Renal cortex interstitium (tissue), 11 donors: Measurements from ENCODE around the gene DLEC1. TPM values are rescaled to one million over a fixed set of nuclear protein-coding genes. Genes with fewer than 3 reads are reported as not detected.

Experiments
- DNase-seq, 11 donors: peaks; one replicate each; pipeline ENCODE4 v3.0.0-alpha.2; 2013; ENCODE audit warnings: low read depth in 9 of 11, low spot score in 4 of 11; ENCODE audit errors: extremely low read depth in 1 of 11
- polyA plus RNA-seq, 3 donors: library from polyadenylated mRNA; unstranded; fragments of 120-200 nt; gene quantifications; one replicate each; pipeline ENCODE4 v1.2.1, GENCODE V29; 2013; ENCODE audit not compliant: insufficient read length in 3 of 3

DLEC1 gene
- polyA plus RNA-seq, 3 donors: 0.48 to 1.5 (median 0.82) TPM

DNA sequence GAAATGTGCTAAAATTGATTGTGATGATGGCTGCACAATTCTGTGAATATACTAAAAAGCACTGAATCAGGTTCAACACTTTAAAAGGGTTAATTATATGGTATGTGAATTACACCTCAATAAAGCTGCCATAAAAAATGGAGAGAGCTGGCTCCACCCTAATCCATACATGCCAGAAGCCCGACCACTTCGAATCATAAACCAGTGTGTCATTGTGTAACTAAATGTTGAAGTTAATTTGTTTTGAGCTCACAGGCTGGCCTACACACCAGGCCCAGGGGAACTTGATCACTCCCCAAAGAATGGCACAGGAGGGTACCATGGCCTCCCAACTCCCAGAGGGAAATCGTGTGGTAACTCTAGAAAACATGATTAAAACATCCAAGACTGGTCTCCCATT, 23.5 kb upstream of the DLEC1 start:
- no peak for DNase-seq

DNA sequence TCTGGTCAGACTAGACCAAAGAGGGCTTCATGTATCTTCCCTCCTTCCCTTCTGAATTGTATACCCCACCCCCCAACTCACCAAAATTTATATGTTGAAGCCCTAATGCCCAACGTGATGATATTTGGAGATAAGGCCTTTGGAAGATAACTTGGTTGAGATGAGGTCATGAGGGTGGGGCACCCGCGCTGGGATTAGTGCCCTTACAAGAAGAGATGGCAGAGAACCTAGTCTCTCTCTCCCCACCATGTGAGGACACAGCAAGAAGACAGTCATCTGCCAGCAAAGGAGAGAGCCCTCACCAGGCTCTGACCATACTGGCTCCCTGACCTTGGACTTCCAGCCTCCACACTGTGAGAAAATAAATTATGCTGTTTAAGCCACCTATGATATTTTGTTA, 23.0 kb upstream of the DLEC1 start:
- no peak for DNase-seq

DNA sequence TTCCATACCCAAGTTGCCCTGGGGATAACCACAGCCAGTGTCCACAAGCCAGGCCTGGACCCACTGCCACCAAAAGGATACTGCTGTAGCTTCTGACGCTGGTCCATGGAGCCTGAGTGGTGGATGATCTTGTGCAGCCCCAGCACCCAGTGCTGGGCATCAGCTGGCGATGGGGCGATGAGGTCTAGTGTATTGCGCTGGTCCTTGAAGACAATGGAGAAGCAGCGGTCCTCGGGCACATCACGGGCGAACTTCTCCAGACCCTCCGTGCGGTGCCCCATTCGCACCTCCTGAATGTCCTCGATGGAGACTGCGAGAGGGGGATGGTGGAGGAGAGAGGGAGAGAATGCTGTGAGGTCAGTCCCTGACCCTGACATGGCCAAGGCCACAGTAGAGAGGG, 22.6 kb upstream of the DLEC1 start:
- DNase-seq: no peak

DNA sequence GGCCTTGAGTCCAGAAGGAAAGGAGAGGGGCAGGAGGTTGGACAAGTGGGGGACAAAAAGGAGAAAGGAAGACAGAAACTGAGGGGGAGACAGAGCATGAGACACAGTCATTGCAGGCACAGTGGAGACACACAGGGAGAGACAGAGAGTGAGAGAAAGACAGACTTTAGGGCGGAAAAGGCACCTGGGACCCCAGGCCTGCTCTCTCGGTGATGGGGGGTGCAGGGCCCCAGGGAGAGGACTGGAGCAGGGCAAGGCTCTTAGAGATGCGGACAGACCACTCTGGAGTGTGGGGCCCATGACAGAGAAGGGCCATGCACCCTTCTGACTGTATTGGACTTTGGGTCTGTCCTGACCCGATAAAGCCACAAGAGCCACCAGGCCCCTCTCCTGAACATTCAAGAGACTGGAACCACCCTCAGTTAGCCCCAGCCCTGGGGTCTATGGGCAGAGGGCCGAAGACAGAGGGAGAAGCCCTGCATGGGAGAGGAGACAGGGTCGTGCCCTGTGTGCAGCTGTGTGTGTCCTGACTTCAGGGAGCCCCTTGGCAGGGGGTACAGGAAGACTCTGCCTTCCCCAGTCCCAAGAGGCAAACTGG, 22.1 kb upstream of the DLEC1 start:
- DNase-seq: no peak

DNA sequence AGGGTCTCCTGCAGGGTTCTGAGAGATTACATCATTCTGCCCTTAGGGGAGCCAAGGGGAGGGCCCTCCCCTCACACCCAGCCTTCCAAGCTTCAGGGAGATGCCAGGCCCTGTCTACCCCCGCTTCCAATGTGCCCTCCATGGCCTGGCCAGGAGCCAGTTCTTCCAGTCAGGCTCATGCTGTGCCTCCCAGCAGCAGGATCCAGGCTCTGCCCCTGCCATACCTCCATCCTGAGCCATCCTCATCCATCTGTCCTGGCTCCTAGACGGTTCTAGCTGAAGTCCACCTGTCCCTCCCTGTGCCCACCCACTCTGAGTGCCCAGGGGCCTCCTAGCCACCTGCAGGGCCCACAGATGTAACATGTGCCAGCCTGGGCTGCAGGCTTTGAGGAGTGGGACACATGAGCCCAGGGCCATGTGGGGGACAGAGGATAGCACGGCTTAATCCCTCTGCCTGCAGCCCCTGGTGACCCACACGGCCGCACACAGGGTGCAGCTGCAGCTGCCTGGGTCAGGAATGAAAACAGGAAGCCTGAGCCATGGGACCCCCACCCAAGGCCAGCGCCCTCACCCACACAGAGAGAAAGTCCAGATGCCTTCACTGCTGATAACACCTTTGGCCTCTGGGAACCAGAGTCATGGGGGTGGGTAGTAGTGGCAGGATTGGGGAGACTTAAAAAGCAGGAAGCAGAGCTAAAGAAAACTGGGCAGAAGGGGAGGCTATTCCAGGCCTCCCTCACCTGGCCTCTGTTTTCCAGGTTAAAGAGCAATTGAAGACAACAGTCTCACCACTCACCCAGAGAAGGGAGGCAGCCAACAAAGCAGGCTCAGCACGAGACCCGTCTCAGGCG, 21.3 kb upstream of the DLEC1 start:
- no peak for DNase-seq

DNA sequence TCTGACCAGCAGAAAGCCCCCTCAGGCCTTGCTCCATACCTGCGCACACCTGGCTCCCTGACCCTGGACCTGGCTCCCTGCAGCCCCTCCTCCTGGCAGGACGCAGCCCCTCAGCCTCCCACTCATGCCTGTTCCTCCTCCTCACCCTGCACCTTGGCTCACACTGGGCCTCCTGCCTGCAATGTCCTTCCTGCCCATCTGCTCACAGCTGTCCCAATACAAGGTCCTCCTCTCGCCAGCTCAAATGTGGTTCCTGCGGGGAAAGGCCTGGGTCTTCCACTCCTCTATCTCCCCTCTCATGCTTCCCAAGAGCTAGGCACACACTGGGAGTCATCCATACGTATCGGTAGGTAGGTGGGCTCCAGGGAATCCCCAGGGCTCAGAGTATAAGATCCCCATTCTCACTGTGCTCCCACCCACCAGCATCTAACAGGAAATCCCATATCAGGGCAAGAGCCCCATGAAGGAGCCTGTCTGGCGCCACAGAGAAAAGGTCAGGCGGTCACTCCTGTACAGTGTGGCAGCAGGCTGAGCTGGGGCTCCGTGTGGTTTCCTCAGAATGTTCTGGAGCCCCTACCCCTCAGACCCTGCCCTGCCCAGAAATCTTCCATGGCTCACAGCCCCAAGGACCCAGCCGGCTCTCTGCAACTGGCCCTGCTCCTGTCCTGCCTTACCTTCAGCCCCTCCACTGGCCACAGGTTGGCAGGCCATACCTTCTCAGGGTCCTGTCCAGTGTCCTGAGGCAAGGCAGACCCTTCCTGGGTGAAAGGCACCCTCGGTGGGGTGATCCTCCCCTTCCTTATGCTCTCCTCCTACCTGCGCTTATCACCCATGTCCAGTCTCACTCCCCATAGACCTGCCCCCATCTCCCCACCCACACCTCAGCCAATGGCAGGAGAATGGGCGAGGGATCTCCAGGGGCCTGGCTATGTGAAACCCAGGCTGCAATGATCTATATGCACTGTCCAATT, 20.4 kb upstream of the DLEC1 start:
- DNase-seq: no peak

DNA sequence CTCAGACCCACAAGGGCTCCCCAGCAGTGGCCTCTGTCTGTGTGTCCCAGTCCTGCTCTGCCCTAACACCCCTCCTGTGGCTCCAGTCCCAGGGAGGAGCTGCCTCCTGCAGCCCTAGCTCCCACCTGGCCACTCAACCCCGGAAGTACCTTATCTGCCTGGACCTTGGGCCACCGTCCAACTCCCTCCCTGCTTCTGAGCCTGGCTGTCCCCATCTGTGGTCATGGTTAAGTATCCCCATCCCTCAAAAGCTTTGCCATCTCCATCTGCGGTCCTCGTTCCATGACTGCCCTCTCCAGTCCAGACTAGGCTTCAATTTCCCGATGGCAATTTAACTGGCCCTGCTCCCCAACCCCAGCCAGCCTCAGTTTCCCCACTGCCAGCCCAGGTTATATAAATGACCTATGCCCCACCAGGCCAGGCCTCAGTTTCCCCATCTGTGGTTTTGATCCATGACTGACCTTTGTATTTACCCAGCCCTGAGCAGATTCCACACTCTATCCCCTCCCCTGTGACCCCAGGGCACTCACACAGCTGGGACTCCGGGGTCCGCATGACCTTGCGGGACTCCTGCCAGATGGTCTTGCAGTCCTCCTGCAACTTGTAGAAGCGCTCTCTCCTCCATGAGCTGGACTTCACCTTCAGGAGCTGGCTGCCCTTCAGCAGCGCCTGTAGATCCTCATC, 19.2 kb upstream of the DLEC1 start:
- no peak for DNase-seq

DNA sequence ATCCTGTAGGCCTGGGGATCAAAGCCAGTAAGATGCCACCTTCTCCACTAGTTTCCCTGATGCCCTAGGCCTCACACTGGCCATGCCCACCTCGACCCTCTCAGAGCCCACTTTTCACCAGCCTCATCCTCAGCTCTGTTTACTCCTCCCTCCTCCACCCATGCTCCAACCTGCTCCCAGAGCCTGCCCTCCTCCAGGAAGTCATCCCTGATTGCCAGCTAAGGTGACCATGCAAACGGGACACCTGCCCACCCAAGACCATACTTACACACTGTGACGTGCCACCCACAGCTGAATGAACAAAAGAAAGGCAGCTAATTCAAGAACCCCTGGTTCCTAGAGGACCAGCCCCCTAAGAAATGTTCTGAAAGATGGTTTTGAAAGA, 18.7 kb upstream of the DLEC1 start:
- DNase-seq: no peak

DNA sequence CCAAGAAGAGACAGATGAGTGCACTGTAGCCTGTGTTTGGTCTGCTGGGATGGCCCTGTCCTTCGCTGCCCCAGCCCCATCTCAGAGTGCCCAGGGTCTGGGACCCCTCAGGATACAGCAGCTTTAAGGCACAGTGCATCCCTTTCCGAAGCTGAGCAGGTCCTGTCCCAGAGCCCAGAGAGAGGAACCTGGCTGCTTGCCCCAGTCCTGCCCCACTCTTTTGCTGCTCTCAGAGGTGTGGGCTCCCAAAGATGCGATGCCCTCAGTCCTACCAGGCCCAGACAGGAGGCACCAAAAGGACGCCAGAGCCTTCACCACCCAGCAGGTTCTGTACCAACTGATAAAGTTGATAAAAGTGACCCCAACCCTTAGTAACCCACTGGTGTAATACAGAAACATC, 17.8 kb upstream of the DLEC1 start:
- no peak for DNase-seq

DNA sequence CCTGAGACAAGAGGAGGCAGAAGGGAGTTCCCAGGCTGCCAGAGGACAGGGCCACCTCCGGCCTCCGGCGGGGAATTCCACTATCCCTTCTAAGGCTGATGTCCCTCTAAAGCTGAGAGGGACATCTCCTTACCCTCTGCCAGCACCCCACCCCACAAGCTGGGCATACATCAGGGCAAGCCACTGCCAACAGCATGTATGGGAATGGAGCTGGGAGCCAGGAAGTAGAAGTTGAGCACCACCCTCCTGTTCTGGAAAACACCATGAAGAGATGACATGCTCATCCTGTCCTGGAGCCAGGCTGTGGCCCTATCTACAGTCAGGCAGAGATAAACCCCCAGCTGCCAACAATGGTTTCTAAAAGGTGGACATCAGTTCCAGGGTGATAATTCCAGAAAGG, 16.7 kb upstream of the DLEC1 start:
- DNase-seq: no peak

DNA sequence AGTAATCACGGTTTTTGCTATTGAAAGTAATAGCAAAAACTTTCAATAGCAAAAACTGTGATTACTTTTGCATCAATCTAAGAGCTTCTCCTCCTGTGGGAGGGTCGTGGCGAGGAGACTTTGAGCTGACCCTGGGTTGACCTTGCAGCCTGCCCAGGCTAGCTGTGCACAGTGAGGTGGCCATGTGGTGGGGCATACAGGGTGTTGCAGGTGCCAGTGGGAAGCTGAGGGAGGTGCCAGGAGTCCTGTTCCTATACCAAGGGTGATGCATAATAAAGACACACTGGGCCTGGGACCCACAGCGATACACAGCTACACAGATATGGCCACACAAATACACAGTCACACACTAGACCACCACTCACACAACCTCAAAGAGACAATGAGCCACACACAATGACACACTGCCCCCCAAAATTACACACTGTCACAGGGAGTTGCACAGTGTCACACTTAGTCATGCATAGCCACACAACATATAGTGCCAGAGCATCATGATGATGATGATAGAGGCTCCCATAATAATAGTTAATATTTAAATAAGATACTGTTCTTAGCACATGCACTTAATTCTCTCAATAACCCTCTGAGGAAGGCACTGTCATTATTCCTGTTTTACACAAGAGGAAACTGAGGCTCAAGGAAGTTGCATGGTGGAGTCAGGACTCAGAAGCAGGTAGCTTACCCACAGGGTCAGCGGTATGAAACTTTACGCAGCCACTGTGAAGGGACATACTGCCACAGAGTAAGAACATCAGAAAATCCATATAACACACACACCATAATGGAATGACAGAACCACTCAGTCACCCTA, 15.9 kb upstream of the DLEC1 start:
- no peak for DNase-seq

DNA sequence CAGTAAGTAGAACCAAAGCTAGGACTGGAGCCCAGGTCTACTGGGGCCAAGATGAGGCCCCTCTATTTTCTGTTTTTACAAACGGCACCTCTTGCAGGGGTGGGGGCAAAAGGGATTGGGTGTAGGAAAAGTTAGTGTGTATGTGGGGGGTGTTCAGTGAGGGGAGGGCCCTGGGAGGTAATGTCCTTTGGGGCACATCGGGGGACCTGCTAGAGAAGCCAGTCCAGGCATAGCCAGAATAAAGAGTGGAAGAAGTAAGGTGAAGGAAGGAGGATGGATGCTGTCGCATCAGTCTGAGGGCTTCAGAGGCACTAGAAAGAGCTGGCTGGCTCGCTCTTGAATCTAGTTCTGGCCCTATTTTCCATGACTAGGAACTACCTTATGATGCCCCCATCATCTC, 12.2 kb upstream of the DLEC1 start:
- no peak for DNase-seq

DNA sequence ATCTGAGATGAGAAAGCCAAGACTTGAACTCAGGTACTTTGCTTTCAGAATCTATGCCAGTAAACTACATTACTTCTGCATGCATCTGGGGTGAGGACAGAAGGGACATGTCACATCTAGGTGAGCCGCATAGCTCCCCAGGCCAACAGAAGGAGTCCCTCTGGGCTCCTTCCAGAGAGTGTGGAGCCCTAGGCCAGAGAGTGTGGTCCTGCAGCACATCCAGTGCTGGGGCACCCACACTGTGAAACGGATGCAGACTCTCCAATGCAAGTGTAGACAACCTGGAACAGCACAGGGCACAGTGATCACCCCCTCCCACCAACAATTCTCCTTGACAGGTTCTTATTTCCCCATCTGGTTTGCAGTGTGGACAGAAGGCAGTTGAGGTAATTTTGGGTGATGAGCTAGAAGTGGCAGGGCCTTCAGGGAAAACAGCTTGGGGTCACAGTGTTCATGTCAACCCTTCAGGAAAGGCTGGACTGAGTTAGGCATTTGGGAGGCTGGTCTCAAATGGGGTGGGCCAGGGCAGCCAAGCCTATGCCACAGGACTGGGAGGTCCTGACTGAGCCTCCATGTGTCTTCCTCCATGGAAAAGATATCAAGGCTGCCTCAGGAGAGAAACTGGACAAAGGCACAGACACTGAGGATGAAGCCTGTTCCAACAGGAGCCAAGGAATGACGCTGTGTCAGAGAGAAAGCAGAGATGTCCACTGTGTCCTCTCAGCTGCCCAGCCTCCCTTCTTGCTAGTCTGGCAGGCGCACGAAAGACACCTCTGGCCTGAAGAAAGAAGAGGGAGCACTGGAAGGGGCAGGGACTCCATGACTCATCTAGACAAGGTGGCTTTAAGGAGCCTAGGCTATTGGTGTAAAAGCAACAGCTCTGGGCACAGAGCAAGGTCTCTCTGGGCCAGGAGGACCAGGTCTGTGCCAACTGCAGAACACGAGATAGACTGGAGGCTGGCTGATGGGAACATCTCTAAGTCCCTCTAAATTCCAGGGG, 11.2 kb upstream of the DLEC1 start:
- no peak for DNase-seq

DNA sequence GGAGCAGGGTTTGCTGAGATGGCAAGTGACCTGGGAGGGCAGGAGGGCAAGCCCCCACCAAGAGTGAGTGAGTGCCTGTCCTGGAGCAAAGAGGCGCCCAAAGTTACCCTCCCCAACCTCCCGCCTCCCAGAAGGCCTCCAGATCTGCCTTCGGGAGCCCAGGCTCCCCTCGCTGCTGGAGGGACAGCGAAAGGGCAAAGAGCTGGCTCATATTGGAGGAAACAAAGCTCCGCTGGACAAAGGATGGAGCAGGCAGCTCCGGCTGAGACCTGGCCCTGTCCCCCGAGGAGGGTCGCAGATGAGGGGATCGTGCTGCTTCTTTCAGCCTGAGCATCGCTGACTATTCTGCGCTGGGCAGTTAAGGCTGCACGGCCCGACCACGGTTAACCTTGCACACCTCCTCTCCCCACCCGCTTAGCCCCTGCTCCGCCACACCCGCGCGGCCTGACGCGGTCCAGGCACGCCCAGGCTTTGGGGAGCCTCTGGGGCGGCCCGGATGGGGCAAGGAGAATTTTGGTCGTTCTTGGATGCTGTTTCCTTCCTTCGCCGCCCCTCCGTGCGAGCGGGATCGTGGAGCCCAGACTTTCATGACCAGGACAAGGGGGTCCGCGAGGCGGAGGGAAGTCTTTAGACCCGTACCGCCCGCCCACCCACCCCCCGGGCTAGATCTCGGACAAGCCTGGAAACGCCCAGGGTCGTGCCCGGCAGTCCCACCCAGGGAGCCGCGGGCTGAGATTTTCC, 10.2 kb upstream of the DLEC1 start:
- DNase-seq: no peak

DNA sequence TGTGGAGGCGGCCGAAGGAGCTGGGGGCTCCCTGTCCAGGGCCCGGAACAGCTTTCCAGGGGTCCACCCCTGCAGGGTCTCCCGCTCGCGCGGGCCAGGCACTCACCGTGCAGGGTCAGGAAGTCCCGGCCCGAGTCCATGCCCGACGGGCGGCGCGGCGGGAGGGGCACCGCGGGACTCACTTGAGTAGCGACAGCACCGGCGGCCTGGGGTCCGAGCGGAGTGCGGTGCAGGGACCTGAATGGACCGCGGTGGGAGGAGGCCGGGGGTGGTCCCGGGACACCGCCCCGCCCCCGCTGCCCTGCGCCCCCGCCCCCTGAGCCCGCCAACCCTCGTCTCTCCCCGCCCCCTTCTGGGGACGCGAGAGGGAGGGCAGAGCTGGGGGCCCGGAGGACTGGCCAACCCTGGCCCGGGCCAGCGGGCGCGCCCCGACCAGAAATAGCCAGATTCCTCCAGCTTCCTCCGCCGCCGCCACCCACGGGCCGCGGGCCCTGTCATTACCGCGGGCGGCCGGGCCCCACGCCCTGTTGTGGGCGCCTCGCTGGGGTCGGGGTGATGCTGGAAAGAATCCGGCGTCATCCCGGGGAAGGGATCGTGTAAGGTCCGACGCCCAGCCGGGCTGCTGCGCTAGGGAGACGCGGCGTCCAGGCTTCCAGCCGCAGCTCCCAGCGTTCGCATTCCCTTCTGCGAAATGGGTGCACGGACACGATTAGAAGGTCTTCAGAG, 9.4 kb upstream of the DLEC1 start, which contains the start of gene PLCD1:
TSS of gene PLCD1 (minus strand) at position 243 of the 726 bp plus-strand sequence. CDS start at position 140, 103 bp downstream.
- DNase-seq: peak in 7 of 11 donors; percentile 54 to 79 (median 73)
